ENCODE measurements around the gene ECSCR. TPM values are rescaled to one million over a fixed set of nuclear protein-coding genes. Genes with fewer than 3 reads are reported as not detected.
"Not testable (repeated sequence)": the region's sequence is repeated elsewhere in the genome, so short reads cannot be mapped to it uniquely, and the experiment has no call there.

ECSCR gene
- total and polyA plus RNA-seq, 2 of the 8 experiments (the other 6 are each of a cell fraction or from before 2014, with no cell fraction given): 2.7 to 7.2 TPM

DNA sequence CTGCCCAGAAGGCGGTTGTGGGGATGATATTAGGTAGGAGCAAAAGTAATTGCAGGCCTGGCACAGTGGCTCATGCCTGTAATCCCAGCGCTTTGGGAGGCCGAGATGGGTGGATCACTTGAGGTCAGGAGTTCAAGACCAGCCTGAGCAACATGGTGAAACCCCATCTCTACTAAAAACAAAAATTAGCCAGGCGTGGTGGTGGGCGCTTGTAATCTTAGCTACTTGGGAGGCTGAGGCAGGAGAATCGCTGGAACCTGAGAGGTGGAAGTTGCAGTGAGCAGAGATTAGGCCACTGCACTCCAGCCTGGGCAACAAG is 20.3 kb upstream of the ECSCR start:
- H2BK20ac ChIP-seq (ENCODE audit: low read length); H2AFZ ChIP-seq (ENCODE audit: low read length); H3K27ac ChIP-seq (ENCODE audit: low read depth, low read length); H3K9me3 ChIP-seq (ENCODE audit: insufficient read depth in 2 of 2, low read depth in 1 of 2, low read length in 1 of 2); H3K4me2 ChIP-seq (ENCODE audit: insufficient read depth in 1 of 2, low read depth in 2 of 2, low read length in 2 of 2); H3K79me1 ChIP-seq (ENCODE audit: low read depth, low read length); H4K91ac ChIP-seq (replicated peaks; ENCODE audit: insufficient read length, low read length); H3K23ac ChIP-seq (ENCODE audit: insufficient read length); H4K5ac ChIP-seq (ENCODE audit: insufficient read length, low read depth, low read length); H3K27me3 ChIP-seq (replicated peaks in 1 of 4; ENCODE audit: control insufficient read depth in 3 of 4, extremely low read depth in 1 of 4, insufficient read depth in 3 of 4, low read length in 3 of 4); H4K8ac ChIP-seq (ENCODE audit: extremely low read depth, insufficient read depth, low read length); H2BK15ac ChIP-seq (ENCODE audit: low read length); H3K79me2 ChIP-seq (ENCODE audit: control insufficient read depth in 1 of 2, insufficient read depth in 2 of 2, low read length in 2 of 2); H3K4ac ChIP-seq (replicated peaks; ENCODE audit: insufficient read length, low read depth, low read length); DNase-seq (ENCODE audit: low read depth in 1 of 2, low spot score in 2 of 2); H3K18ac ChIP-seq (ENCODE audit: extremely low read depth, low read length); H3K14ac ChIP-seq (ENCODE audit: insufficient read length); H2BK120ac ChIP-seq (replicated peaks; ENCODE audit: low read depth, low read length); FAIRE-seq; H3K4me1 ChIP-seq (replicated peaks in 1 of 4; ENCODE audit: control insufficient read depth in 3 of 4, insufficient read depth in 4 of 4, low read length in 3 of 4); H3K4me3 ChIP-seq (ENCODE audit: extremely low read depth in 1 of 4, insufficient read depth in 2 of 4, low read depth in 3 of 4, low read length in 4 of 4); H3K36me3 ChIP-seq (ENCODE audit: control insufficient read depth in 2 of 4, insufficient read depth in 4 of 4, low read length in 3 of 4); H2AK5ac ChIP-seq (ENCODE audit: low read depth, low read length); H3K23me2 ChIP-seq (ENCODE audit: low read depth, low read length); H2BK12ac ChIP-seq (ENCODE audit: low read depth, low read length); H3K9ac ChIP-seq (replicated peaks in 1 of 4; ENCODE audit: extremely low read depth in 1 of 4, low read depth in 3 of 4, low read length in 3 of 4); H3K56ac ChIP-seq (replicated peaks; ENCODE audit: insufficient read length, low read depth, low read length); H2BK5ac ChIP-seq (ENCODE audit: low read depth, low read length); H4K20me1 ChIP-seq (replicated peaks in 1 of 2; ENCODE audit: control insufficient read depth in 1 of 2, insufficient read depth in 2 of 2, low read length in 2 of 2): not testable (repeated sequence)
- 91% methylated on average over 4 of the region's 6 CpGs; no CpG with 5 or more reads in 1 of the 2 experiments for WGBS, 2 experiments (ENCODE audit: extremely low coverage in 1 of 2, insufficient coverage in 1 of 2, insufficient read length in 1 of 2, insufficient replicate concordance in 2 of 2, low coverage in 1 of 2, low lambda C conversion rate in 2 of 2, missing lambda C conversion rate in 1 of 2)
- ChIA-PET POLR2A (ENCODE audit: partially characterized antibody) (interaction anchor here (0.7 to 1.4 kb wide), 6 partner anchors 21 to 207 kb away, joined by 3 to 4 read pairs (median 3); partner anchors contain the start of genes DNAJC18, ECSCR and UBE2D2), CTCF (ENCODE audit: partially characterized antibody) (interaction anchor here (1.2 to 5.3 kb wide), 9 partner anchors 10 to 61 kb away, joined by 3 to 38 read pairs (median 7); partner anchors contain the start of gene ECSCR)
